LNCaP clone FGC (cell line): ENCODE measurements around the gene ADCY4.
A peak's percentile ranks its signal among the peaks of the same experiment; 100 is the strongest.

Experiments used
- DNase-seq: peaks from one replicate; pipeline ENCODE4 v3.0.0-alpha.2; 2011; ENCODE audit warnings: low read depth
- H3K4me3 ChIP-seq: 2 replicates; pipeline ENCODE4 v1.5.1; 2011; ENCODE audit warnings: mild to moderate bottlenecking, low read depth, low read length, control low read depth
- CTCF ChIP-seq: IDR thresholded peaks from 2 replicates; pipeline ENCODE4 v1.5.1; 2012; ENCODE audit warnings: mild to moderate bottlenecking; ENCODE audit not compliant: control insufficient read depth, insufficient read depth; ENCODE audit errors: extremely low read depth

Gene ADCY4

GRCh38 chr14:24369907-24370687, 35.2 kb upstream of the ADCY4 start:
- no peak for DNase-seq
- no peak overlapping the region for H3K4me3 ChIP-seq
- TF ChIP-seq CTCF = no peak

GRCh38 chr14:24369463-24369862, 34.6 kb upstream of the ADCY4 start:
- DNase-seq = no peak
- TF ChIP-seq CTCF = no peak
- no peak overlapping the region for H3K4me3 ChIP-seq

GRCh38 chr14:24368562-24369252, 33.8 kb upstream of the ADCY4 start:
- DNase-seq = no peak
- H3K4me3 ChIP-seq = no peak overlapping the region
- no peak for TF ChIP-seq CTCF

- no peak overlapping the region for H3K4me3 ChIP-seq
- TF ChIP-seq CTCF = no peak
- DNase-seq = no peak
Observed at GRCh38 chr14:24368212-24368561, 33.3 kb upstream of the ADCY4 start.

- DNase-seq = peak; percentile 37
- peak within 1 kb of the TSS; percentile 44 for H3K4me3 ChIP-seq
- TF ChIP-seq CTCF = no peak
Observed at GRCh38 chr14:24367514-24368211, 32.8 kb upstream of the ADCY4 start, which contains the start of gene NFATC4. TSS of gene NFATC4 (plus strand) at chr14:24368184. CDS start at chr14:24368341, 157 bp downstream.

GRCh38 chr14:24366721-24367513, 32.0 kb upstream of the ADCY4 start:
- no peak for TF ChIP-seq CTCF
- H3K4me3 ChIP-seq = peak overlapping the region; percentile 44
- peak; percentile 92 for DNase-seq
